ENCODE data around the gene CHRND.

The CHRND gene

GRCh38 chr2:232537499-232537898 lies 11.5 kb downstream of the CHRND start:
- ATAC-seq (no peak), DNase-seq (no peak)
- no peaks in the 10 kb centered on the region for H3K9me3 Mint-ChIP-seq
- no peak overlapping the region for H3K27ac Mint-ChIP-seq
- H3K36me3 Mint-ChIP-seq (ENCODE audit: low read depth), result no peaks in the 10 kb centered on the region
- peaks cover 7% of the 10 kb centered on the region for H3K4me1 Mint-ChIP-seq
- H3K4me3 Mint-ChIP-seq, result no peak overlapping the region
- peaks cover 4% of the 10 kb centered on the region for H3K27me3 Mint-ChIP-seq

DNA sequence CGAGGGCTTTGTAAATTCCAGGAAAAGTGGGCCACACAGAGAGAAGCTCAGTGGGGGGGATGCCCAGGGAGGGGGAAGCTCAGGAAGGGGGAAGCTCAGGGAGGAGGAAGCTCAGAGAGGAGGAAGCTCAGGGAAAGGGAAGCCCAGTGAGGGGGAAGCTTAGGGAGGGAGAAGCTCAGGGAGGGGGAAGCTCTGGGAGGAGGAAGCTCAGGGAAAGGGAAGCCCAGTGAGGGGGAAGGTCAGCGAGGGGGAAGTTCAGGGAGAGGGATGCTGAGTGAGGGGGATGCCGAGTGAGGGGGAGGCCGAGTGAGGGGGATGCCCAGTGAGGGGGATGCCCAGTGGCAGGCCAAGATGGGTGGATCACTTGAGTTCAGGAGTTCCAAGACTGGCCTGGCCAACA lies 12.7 kb downstream of the CHRND start:
- no peak for ATAC-seq
- Mint-ChIP-seq H3K27me3 (peaks cover 4% of the 10 kb centered on the region), H3K9me3 (no peaks in the 10 kb centered on the region), H3K36me3 (ENCODE audit: low read depth) (no peaks in the 10 kb centered on the region), H3K27ac (no peak overlapping the region), H3K4me3 (no peak overlapping the region), H3K4me1 (peaks cover 7% of the 10 kb centered on the region)
- no peak for DNase-seq

DNA sequence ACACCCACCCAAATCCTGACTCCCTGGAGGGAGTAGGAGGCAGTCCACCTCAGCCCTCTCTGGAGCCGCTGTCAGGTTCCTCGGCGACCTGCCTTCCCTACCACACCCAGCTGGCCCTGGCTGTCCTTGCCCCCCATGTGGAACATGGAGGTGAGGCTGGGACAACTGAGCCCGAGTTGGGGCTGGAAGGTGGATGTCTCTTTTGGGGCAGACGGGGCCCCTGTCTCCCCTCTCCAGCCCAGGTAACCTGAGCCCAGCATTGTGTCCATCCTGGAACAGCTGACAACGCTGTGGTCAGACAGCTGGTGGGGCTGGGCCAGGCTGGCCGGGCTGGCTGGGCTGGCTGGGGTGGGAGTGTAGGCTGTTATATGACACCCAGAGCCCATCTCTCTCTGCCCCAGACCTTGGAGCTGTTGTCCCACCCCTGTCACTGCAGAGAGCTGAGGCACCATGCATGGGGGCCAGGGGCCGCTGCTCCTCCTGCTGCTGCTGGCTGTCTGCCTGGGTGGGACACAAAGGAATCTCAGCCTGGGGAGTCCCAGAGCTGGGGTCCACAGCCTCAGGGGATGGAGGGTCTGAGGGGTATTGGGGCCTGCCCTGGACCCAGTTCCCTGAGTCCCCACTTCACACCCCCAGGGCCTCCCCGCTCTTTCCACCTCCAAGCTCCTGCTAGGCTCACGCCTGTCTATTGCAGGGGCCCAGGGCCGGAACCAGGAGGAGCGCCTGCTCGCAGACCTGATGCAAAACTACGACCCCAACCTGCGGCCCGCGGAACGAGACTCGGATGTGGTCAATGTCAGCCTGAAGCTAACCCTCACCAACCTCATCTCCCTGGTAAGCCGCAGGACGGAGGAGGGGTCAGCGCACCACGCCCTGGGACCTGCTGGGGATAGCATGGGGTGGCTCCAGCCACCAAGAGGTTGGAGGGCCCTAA lies 13.6 kb downstream of the CHRND start, which contains the start of gene CHRNG:
CHRNG (plus strand) TSS at position 395 of the 934 bp plus-strand sequence; CDS start at position 451, 56 bp downstream.
- Mint-ChIP-seq H3K27me3 (peaks cover 4% of the 10 kb centered on the region), H3K4me1 (peaks cover 7% of the 10 kb centered on the region), H3K27ac (no peak within 1 kb of the TSS), H3K9me3 (no peaks in the 10 kb centered on the region), H3K36me3 (ENCODE audit: low read depth) (no peaks in the 10 kb centered on the region), H3K4me3 (no peak within 1 kb of the TSS)
- no peak for ATAC-seq
- no peak for DNase-seq

DNA sequence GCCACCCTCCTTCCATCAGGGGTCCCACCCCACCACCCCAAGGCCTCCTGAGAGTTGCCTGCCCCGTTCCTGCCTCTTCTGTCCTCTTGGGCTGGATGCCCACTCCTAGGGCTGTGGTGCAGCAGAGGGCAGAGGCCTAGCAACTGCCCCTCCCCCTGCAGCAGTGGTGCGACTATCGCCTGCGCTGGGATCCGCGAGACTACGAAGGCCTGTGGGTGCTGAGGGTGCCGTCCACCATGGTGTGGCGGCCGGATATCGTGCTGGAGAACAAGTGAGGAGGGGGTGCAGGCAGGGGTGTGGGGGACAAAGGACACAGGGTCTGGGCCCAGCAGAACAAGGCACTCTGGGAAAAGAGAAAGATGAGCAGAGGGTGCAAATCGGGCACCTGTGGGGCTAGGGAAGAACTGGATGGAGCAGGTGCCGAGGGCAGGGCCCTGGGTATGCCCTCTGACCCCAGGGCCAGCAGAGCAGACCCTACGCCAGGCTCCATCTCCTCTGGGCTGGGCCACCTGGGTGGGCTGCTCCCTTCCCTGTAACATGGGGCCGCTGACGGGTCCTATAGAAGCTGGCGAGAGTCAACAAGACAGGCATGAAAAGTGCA lies 14.6 kb downstream of the CHRND start:
- Mint-ChIP-seq H3K4me3 (no peak overlapping the region), H3K9me3 (no peaks in the 10 kb centered on the region), H3K4me1 (peaks cover 7% of the 10 kb centered on the region), H3K27ac (no peak overlapping the region), H3K36me3 (ENCODE audit: low read depth) (peaks cover 4% of the 10 kb centered on the region), H3K27me3 (peaks cover 4% of the 10 kb centered on the region)
- DNase-seq, result no peak
- no peak for ATAC-seq

GRCh38 chr2:232541195-232541960 lies 15.4 kb downstream of the CHRND start:
- Mint-ChIP-seq H3K27me3 (peaks cover 4% of the 10 kb centered on the region), H3K4me1 (peaks cover 10% of the 10 kb centered on the region), H3K27ac (no peak overlapping the region), H3K9me3 (no peaks in the 10 kb centered on the region), H3K36me3 (ENCODE audit: low read depth) (peaks cover 8% of the 10 kb centered on the region), H3K4me3 (no peak overlapping the region)
- DNase-seq (no peak), ATAC-seq (peak; percentile 21)

DNA sequence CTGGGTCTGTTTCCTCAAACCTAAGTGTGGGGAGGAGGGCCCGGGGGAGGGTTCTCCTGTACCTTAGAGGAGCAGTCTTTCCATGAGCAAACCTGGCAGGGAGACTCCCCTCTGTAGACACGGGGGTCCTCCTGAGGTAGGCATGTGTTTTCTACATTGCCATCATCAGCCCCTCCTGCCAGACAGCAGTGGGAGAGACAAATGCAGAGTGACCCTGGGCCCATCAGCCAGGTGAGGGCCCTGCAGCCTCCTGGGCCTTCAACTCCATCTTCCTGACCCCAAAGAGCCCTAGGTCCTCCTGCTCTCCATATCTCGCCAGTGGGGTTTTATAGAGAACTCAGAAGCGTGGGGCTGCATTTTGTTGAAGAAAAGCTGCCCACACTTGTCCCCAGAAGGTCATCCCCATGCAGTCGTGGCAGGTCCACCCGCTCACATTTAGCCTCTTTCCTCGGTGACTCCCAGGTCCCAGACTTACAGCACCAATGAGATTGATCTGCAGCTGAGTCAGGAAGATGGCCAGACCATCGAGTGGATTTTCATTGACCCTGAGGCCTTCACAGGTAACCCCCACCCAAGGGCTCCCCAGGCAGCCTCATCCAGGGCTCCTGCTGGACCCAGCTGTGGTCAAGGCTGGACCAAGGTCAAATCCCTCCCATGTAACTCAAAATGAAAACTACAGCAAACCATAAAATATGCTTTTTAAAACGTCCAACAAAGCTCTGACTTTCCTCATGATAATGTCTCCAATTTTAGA lies 16.2 kb downstream of the CHRND start:
- ATAC-seq, result no peak
- DNase-seq, result no peak
- H3K27ac Mint-ChIP-seq, result no peak overlapping the region
- no peak overlapping the region for H3K4me3 Mint-ChIP-seq
- H3K9me3 Mint-ChIP-seq, result no peaks in the 10 kb centered on the region
- peaks cover 13% of the 10 kb centered on the region for H3K36me3 Mint-ChIP-seq (ENCODE audit: low read depth)
- H3K4me1 Mint-ChIP-seq, result peaks cover 14% of the 10 kb centered on the region
- peaks cover 4% of the 10 kb centered on the region for H3K27me3 Mint-ChIP-seq

DNA sequence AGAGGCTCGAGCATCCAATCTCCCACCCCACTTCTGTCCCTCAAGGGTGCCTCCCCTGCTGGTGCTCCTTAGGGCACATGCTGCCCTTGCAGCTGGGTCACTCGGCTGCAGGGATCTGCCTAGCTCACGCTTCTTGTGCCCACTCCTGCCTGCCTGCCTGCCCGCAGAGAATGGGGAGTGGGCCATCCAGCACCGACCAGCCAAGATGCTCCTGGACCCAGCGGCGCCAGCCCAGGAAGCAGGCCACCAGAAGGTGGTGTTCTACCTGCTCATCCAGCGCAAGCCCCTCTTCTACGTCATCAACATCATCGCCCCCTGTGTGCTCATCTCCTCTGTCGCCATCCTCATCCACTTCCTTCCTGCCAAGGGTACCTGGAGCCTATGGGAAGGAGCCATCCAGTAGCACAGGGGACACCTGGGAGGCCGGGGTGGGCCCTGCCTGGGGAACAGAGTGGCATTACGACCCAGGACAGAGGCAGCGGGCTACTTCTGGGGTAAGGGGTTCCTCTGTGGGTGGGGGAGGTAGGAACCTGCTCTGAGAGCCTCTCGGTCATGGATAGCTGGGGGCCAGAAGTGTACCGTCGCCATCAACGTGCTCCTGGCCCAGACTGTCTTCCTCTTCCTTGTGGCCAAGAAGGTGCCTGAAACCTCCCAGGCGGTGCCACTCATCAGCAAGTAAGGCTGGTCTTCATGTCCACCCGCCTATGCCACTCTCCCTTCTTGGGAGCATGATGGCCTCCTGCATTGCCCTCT lies 16.9 kb downstream of the CHRND start:
- ATAC-seq, result no peak
- no peak overlapping the region for H3K4me3 Mint-ChIP-seq
- DNase-seq, result no peak
- no peak overlapping the region for H3K27ac Mint-ChIP-seq
- peaks cover 21% of the 10 kb centered on the region for H3K36me3 Mint-ChIP-seq (ENCODE audit: low read depth)
- H3K27me3 Mint-ChIP-seq, result peaks cover 4% of the 10 kb centered on the region
- H3K9me3 Mint-ChIP-seq, result no peaks in the 10 kb centered on the region
- peaks cover 21% of the 10 kb centered on the region for H3K4me1 Mint-ChIP-seq

- ATAC-seq, result no peak
- Mint-ChIP-seq H3K4me1 (peaks cover 22% of the 10 kb centered on the region), H3K9me3 (peaks cover 2% of the 10 kb centered on the region), H3K4me3 (no peak overlapping the region), H3K36me3 (ENCODE audit: low read depth) (peaks cover 27% of the 10 kb centered on the region), H3K27ac (no peak overlapping the region), H3K27me3 (peaks cover 1% of the 10 kb centered on the region)
- no peak for DNase-seq
Observed at GRCh38 chr2:232543491-232543890, 17.5 kb downstream of the CHRND start.

DNA sequence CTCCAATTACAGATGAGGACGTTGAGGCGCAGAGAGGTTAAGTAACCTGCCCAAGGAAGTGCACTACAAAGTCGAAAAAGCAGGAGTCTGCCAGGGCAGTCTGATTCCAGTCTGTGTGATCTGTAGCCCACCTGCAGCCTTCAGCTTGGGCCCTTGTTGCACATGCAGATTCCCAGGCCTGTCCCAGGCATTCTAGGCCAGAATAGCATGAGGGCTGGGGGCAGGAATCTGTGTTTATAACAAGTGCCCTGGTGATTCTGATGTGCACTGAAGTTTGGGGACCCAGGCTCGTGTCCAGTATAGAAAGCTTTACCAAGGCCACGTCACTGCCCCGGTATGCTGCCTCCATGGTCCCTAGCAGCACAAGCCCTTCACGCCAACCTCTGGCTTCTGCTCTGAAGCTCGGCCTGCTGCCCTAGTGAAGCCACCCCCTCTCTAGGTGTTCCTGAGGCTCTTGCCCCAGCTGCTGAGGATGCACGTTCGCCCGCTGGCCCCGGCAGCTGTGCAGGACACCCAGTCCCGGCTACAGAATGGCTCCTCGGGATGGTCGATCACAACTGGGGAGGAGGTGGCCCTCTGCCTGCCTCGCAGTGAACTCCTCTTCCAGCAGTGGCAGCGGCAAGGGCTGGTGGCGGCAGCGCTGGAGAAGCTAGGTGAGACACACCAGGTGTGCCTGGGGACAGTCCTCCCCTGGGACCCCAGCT lies 18.1 kb downstream of the CHRND start:
- Mint-ChIP-seq H3K36me3 (ENCODE audit: low read depth) (peaks cover 33% of the 10 kb centered on the region), H3K27ac (no peak overlapping the region), H3K4me1 (peaks cover 25% of the 10 kb centered on the region)

GRCh38 chr2:232544674-232545073 lies 18.7 kb downstream of the CHRND start:
- Mint-ChIP-seq H3K36me3 (ENCODE audit: low read depth) (peaks cover 36% of the 10 kb centered on the region), H3K4me3 (no peak overlapping the region), H3K27ac (no peak overlapping the region), H3K27me3 (no peaks in the 10 kb centered on the region), H3K9me3 (peaks cover 4% of the 10 kb centered on the region), H3K4me1 (peaks cover 31% of the 10 kb centered on the region)
- ATAC-seq (no peak), DNase-seq (no peak)

More for the DNA sequence above, 18.1 kb downstream of the CHRND start:
- H3K4me3 Mint-ChIP-seq, result no peak overlapping the region
- DNase-seq, result no peak
- no peaks in the 10 kb centered on the region for H3K27me3 Mint-ChIP-seq
- no peak for ATAC-seq
- H3K9me3 Mint-ChIP-seq, result peaks cover 4% of the 10 kb centered on the region

DNA sequence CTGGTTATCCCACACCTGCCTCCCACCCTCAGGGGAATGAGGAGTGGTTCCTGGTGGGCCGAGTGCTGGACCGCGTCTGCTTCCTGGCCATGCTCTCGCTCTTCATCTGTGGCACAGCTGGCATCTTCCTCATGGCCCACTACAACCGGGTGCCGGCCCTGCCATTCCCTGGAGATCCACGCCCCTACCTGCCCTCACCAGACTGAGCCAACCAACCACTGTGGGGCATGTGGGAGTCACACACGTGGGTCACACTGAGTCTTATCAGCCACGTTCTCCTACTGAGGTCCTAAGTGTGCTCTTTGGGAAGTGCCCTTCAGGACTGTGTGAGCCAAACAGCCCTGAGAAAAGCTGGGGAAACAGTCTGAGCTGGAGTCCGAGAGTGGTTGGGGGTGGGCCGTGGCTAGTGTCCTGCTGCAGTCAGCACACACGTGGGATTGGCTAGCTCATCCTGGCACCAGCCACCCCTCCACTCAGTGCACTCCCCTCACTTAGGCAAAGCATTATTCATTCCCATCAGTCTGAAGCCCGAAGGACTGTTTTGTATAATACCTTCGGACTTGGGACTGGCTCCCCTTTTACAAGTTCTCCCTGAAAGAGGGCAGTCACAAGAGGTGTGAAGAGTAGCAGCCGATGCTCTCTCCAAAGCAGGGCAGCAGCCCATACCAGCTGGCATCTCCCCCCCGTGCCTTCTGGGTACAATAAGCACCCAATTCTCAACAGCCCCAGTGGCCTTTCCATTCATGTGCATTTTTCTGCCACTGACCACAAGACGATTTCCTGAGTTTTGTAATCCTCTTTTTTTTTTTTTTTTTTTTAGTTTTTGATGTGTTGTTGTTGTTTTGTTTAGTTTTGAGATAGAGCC lies 19.8 kb downstream of the CHRND start:
- peaks cover 32% of the 10 kb centered on the region for H3K4me1 Mint-ChIP-seq
- H3K9me3 Mint-ChIP-seq, result peaks cover 4% of the 10 kb centered on the region
- H3K27me3 Mint-ChIP-seq, result no peaks in the 10 kb centered on the region
- DNase-seq, result no peak
- H3K36me3 Mint-ChIP-seq (ENCODE audit: low read depth), result peaks cover 40% of the 10 kb centered on the region
- H3K27ac Mint-ChIP-seq, result no peak overlapping the region
- no peak overlapping the region for H3K4me3 Mint-ChIP-seq
- no peak for ATAC-seq

DNA sequence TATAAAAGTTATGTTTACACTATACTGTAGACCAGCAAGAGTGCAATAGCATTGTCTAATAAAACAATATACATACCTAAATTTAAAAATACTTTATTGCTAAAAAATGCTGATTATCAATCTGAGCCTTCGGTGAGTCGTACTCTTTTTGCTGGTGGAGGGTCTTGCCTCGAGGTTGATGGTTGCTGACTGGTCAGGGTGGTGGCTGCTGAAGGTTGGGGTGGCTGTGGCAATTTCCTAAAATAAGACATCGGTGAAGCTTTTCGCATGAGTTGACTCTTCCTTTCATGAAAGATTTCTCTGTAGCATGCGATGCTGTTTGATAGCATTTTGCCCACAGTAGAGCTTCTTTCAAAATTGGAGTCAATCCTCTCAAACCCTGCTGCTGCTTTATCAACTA lies 22.0 kb downstream of the CHRND start:
- Mint-ChIP-seq H3K4me1 (peaks cover 46% of the 10 kb centered on the region), H3K36me3 (ENCODE audit: low read depth) (peaks cover 40% of the 10 kb centered on the region), H3K27me3 (no peaks in the 10 kb centered on the region), H3K4me3 (no peak overlapping the region), H3K27ac (no peak overlapping the region), H3K9me3 (peaks cover 4% of the 10 kb centered on the region)
- DNase-seq (no peak), ATAC-seq (no peak)
